IPS-18c (cell line): Measurements from ENCODE around the gene KLF7.

Source experiments
- H3K4me3 ChIP-seq: 2 replicates; pipeline ENCODE4 v1.7.0; 2013; ENCODE audit warnings: low read depth, mild to moderate bottlenecking, low read length, moderate library complexity; ENCODE audit not compliant: insufficient read depth
- H3K9me3 ChIP-seq: one replicate; pipeline ENCODE4 v1.6.1; 2013; ENCODE audit warnings: mild to moderate bottlenecking, low read length, moderate library complexity; ENCODE audit not compliant: control insufficient read depth, insufficient read depth

KLF7 gene

GRCh38 chr2:207066791-207067460 lies 98.8 kb downstream of the KLF7 start:
- H3K9me3 ChIP-seq: no peaks in the 10 kb centered on the region
- no peak overlapping the region for H3K4me3 ChIP-seq

GRCh38 chr2:207066166-207066565 lies 99.6 kb downstream of the KLF7 start:
- Histone ChIP-seq H3K4me3 (no peak overlapping the region), H3K9me3 (no peaks in the 10 kb centered on the region)

- Histone ChIP-seq H3K4me3 (no peak overlapping the region), H3K9me3 (no peaks in the 10 kb centered on the region)
These were observed 101.5 kb downstream of the KLF7 start for GRCh38 chr2:207064128-207064690.

DNA sequence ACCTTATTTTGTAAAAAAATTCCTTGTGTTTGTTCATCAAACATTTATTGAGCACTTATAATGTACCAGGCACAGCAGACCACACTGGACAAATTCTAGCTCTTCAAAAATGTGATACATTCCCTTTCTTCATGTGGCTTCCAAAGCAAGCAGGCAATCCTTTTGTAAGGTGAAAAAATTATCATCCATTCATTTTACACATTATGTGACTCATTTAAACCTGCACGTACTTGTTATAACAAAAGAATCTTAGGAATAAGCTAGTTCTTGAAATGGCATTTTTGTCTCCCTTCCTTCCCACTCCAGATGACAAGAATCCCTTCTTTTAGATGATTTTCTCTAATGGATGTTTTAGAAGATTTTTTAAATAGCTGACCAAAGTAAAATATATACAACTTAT lies 104.6 kb downstream of the KLF7 start:
- Histone ChIP-seq H3K9me3 (no peaks in the 10 kb centered on the region), H3K4me3 (no peak overlapping the region)

DNA sequence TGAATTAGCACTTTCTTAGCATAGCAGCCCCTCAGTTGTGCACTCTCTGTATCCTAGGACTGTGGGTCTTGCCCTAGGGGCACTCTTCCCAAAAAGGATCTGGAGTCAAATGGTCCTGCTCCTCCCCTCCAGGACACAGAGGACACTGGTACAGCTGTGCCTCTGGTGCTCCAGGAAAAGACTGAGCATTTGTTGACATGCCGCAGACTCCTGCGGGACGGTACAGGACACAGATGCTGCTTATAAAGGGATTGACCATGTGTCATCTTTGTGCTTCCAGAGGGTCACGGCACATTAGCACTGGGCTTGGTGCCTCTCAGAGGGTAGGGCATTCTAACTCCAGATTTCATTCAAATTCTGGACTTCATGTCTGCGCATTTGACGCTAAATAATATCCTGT lies 110.5 kb downstream of the KLF7 start:
- Histone ChIP-seq H3K4me3 (no peak overlapping the region), H3K9me3 (no peaks in the 10 kb centered on the region)

DNA sequence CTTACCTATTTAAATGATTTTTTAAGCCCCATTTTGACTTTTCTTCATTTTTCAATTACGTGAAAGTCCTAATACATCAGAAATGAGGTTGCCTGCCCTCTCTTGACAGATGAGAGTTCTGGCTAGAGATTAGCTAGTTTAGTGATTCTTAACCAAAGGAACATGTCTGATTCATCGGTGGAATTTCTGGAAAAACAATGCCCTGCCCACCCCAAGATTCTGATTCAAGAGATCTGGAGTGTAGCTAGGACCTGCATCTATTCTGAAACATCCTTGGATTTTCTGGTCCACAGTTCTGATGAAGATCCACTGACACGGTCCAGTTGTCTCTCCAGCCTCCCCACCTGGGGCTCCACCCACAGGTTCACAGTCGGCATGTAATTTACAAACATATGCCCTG lies 111.2 kb downstream of the KLF7 start:
- Histone ChIP-seq H3K9me3 (no peaks in the 10 kb centered on the region), H3K4me3 (no peak overlapping the region)

GRCh38 chr2:207051385-207051965 lies 114.3 kb downstream of the KLF7 start:
- H3K4me3 ChIP-seq: no peak overlapping the region
- H3K9me3 ChIP-seq: no peaks in the 10 kb centered on the region

DNA sequence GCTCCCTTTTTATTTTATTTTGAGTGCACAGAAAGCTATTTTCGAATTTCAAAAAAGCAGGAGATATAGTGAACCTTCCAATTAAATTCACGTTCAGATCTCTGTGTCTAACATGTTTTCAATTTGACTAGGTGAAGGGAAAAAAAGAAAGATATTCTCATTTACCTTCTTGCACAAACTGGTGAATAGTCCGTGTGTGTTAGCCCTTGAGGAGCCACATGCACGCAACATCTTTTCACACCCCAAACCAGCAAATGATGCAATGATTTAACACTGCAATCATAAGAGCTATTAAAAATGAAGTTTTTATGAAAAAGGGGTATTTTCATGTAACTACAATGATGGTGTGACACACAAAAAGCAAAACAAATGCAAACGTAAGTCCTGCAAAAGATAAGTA lies 116.6 kb downstream of the KLF7 start:
- H3K4me3 ChIP-seq: no peak overlapping the region
- no peaks in the 10 kb centered on the region for H3K9me3 ChIP-seq

- H3K4me3 ChIP-seq: no peak overlapping the region
- H3K9me3 ChIP-seq: no peaks in the 10 kb centered on the region
These were observed 117.3 kb downstream of the KLF7 start for GRCh38 chr2:207048416-207048815.

- no peak overlapping the region for H3K4me3 ChIP-seq
- no peaks in the 10 kb centered on the region for H3K9me3 ChIP-seq
These were observed 119.0 kb downstream of the KLF7 start for GRCh38 chr2:207046724-207047123.

DNA sequence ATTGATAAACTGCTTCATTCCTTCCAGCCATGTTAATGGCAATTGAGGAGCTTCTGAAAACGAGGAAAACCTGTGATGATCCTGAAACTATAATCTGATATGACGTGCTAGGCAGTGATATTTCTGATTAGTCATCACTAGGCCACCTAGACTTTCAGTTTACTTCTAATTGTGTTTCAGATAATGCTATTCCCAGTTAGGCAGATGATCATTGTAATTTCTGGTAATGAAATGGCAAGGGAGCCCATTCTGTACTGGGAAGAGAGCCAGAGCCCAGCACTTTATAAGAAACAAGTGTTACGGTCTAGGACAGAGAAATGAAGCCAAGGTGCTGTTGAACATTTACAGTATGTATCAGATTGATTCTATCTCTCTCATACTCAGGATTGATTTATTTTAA lies 120.2 kb downstream of the KLF7 start:
- no peak overlapping the region for H3K4me3 ChIP-seq
- no peaks in the 10 kb centered on the region for H3K9me3 ChIP-seq

DNA sequence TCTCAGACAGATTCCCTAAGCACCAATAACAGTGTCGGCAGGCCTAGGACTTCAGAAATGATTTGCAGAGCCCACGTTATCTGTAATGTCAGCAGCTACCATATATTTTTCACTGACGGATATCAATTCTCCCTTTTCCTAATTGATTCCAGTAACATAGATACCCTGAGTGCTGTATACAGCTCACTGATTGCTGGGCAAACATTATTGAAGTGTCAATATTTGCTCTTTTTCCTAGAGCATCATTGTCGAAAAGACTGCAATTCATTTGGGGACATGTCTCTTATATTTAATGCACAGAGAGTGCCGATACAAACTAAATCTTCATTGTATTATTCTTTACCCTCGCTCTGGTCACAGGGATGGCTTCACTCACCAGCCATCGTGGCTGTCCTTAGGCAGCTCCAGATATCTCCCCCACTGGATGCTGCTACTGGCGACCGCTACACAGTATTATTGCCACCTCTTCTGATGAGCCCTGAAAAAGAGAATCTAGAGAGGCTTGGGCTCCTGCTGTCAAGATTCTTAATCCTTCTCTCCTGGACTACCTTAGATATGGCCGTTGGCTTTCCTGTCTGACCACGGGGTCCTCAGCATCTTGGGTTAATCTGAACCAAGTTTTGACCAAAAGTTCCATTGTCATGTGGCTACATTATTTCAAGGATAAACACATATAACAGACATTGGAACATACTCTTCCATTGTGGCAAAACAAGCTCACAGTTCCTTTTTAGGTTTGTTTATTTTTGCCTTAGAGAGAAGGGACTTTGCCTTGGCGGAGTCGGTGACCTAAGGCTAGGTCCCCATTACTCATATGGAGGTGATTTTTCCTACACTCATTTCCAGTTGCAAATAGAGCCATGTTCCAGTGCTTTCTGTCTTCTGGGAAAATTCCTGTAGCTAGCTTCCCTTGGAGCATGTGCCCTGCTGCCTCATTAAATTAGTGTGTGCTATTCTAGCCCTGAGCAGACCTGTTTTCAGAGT lies 121.1 kb downstream of the KLF7 start:
- Histone ChIP-seq H3K9me3 (no peaks in the 10 kb centered on the region), H3K4me3 (no peak overlapping the region)

- Histone ChIP-seq H3K9me3 (no peaks in the 10 kb centered on the region), H3K4me3 (no peak overlapping the region)
These were observed 122.9 kb downstream of the KLF7 start for GRCh38 chr2:207042841-207043240.

DNA sequence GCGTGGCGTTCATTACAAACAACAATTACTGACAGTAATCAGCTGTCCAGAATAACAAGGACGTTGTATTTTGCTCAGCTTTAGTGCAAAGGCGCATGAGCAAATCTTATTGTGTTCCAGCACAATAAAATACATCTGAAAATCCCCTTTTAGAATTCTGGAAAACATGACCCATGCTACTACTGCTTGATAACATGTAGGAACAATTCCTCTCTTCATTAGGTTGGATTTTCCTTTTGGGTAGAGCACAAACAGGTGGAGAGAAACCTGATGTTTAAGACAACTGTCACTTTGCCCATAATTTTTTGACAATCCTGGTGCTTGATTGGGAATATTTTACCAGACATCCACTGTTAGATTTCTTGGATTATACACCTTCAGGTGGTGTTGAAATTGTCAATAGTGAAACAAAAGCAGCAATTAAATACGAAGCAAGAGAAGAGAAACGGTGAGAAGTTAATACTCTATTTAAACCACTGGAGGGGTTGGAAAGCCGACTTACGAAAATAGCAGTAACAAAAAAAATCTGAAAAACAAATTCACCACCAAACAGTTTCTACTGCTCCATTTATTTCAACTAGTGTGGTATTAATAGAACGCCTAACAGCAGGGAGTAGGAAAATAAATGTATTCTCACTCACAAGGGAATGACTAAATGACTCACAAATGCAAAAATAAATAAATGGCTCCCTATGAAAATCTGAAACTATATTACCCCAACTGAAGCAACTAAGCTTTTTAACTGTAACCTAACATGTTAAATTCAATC lies 123.8 kb downstream of the KLF7 start:
- Histone ChIP-seq H3K9me3 (no peaks in the 10 kb centered on the region), H3K4me3 (no peak overlapping the region)

GRCh38 chr2:207041279-207041678 lies 124.5 kb downstream of the KLF7 start:
- Histone ChIP-seq H3K4me3 (no peak overlapping the region), H3K9me3 (no peaks in the 10 kb centered on the region)

- no peaks in the 10 kb centered on the region for H3K9me3 ChIP-seq
- H3K4me3 ChIP-seq: no peak overlapping the region
These were observed 125.1 kb downstream of the KLF7 start for GRCh38 chr2:207040696-207041095.

GRCh38 chr2:207039225-207039624 lies 126.5 kb downstream of the KLF7 start:
- no peaks in the 10 kb centered on the region for H3K9me3 ChIP-seq
- H3K4me3 ChIP-seq: no peak overlapping the region
